CMK (cell line): ENCODE results near the gene LRP1.

ENCODE experiments used
- DNase-seq: peaks from one replicate; pipeline ENCODE4 v3.0.0-alpha.2; 2010; ENCODE audit warnings: low read depth

The LRP1 gene

GRCh38 chr12:57194253-57194652 lies 66.0 kb downstream of the LRP1 start:
- no peak for DNase-seq

- DNase-seq: no peak
These were observed 66.9 kb downstream of the LRP1 start for GRCh38 chr12:57195186-57195585.

- DNase-seq: no peak
These were observed 67.5 kb downstream of the LRP1 start for GRCh38 chr12:57195611-57196371.

DNA sequence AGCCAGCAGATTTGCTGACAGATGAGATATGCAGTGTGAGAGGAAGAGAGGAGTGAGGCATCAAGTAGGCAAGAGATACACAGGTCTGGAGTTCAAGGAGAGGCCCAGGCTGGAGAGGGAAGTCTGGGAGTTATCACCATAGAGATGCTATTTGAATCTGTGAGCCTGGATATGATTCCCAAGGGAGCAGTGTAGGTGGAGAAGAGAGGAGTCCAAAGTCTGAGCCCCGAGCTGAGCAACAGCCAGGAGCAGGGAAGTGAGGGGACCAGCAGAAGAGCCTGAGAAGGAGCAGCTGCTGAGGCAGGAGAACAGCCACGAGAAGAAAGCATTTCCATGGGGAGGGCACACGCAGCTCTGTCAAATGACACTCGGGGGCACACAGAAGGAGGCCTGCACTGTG lies 68.2 kb downstream of the LRP1 start:
- DNase-seq: no peak

DNA sequence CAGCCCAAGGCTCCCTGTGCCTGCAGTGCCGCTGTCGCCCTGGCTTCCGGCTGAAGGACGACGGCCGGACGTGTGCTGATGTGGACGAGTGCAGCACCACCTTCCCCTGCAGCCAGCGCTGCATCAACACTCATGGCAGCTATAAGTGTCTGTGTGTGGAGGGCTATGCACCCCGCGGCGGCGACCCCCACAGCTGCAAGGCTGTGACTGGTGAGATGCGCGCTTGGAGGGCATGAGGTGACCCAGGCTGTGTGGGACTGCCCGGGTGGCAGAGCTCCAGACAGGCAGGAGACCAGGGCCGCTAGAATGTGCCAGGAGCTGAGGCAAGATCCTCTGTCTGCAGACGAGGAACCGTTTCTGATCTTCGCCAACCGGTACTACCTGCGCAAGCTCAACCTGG lies 68.7 kb downstream of the LRP1 start:
- DNase-seq: no peak

GRCh38 chr12:57198329-57198728 lies 70.0 kb downstream of the LRP1 start:
- no peak for DNase-seq

DNA sequence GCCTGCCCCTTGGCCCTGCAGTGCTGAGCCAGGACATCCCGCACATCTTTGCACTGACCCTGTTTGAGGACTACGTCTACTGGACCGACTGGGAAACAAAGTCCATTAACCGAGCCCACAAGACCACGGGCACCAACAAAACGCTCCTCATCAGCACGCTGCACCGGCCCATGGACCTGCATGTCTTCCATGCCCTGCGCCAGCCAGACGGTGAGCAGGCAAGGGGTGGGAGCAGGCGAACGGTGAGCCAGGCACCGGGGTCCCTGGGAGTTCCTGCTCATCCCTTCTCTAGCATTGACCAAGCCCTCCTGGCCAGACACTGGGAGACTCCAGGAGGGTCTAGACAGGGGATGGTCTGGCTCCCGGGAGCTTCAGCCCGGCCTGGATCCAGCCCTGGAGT lies 70.9 kb downstream of the LRP1 start:
- DNase-seq: no peak

DNA sequence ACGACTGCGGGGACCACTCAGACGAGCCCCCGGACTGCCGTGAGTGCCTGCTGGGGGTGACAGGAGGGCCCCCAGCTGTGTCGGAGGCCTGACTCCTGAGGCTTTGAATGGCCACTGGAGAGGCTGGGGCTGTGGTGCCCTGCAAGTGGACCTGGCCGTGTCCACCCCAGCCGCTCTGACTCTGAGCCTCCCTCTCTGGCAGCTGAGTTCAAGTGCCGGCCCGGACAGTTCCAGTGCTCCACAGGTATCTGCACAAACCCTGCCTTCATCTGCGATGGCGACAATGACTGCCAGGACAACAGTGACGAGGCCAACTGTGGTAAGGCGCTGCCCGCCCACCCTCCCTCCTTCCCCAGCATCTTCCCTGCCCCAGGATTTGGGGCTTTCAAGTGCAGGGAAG lies 72.2 kb downstream of the LRP1 start:
- DNase-seq: no peak

DNA sequence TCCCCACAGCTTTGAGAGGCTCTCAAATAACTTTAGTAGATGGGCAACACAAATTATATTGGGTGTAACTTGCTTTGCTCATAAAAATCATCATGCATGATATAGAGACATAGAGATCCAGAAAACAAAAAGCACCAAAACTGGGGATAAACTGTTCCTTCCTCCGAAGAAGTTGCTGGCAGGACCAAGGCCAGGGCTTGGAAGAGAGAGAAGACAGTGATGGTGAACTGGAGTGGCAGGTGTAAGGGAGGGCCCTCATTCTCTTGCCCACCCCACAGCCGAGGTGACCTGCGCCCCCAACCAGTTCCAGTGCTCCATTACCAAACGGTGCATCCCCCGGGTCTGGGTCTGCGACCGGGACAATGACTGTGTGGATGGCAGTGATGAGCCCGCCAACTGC lies 72.9 kb downstream of the LRP1 start:
- DNase-seq: no peak

DNA sequence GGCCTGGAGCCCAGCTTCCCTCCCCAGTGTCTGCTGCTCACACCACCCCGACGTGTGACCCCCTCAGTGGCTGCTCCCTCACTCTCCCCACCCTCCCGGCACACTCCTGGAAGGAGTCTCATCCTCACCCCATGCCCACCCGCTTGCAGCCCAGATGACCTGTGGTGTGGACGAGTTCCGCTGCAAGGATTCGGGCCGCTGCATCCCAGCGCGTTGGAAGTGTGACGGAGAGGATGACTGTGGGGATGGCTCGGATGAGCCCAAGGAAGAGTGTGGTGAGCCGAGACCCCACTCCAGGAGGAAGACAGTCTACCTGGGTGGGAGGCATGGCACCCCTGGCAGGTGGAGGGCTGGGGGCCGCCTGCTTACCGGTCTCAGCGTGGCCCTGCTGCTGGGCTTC lies 73.3 kb downstream of the LRP1 start:
- no peak for DNase-seq

GRCh38 chr12:57202321-57202720 lies 74.0 kb downstream of the LRP1 start:
- no peak for DNase-seq

DNA sequence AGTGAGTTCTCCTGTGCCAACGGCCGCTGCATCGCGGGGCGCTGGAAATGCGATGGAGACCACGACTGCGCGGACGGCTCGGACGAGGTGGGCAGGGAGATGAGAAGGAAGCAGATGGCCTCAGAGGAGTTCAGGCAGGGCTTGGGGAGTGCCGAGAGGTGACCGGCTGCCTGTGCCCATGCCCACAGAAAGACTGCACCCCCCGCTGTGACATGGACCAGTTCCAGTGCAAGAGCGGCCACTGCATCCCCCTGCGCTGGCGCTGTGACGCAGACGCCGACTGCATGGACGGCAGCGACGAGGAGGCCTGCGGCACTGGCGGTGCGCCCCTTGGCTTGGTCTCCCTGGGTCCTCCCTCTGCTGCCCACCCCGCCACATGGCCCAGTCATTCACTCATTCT lies 74.9 kb downstream of the LRP1 start:
- DNase-seq: no peak

GRCh38 chr12:57203791-57204190 lies 75.5 kb downstream of the LRP1 start:
- no peak for DNase-seq

DNA sequence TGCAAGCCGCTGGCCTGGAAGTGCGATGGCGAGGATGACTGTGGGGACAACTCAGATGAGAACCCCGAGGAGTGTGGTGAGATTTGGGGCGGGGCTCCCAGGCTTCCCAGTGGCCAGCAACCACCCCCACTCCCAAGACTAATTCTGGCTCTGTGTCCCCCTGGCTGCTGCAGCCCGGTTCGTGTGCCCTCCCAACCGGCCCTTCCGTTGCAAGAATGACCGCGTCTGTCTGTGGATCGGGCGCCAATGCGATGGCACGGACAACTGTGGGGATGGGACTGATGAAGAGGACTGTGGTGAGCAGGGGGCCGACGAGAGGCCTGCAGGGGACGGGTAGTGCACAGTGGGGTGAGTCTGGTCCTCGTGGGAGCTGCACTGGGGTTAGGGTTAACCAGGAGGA lies 76.2 kb downstream of the LRP1 start:
- DNase-seq: no peak

DNA sequence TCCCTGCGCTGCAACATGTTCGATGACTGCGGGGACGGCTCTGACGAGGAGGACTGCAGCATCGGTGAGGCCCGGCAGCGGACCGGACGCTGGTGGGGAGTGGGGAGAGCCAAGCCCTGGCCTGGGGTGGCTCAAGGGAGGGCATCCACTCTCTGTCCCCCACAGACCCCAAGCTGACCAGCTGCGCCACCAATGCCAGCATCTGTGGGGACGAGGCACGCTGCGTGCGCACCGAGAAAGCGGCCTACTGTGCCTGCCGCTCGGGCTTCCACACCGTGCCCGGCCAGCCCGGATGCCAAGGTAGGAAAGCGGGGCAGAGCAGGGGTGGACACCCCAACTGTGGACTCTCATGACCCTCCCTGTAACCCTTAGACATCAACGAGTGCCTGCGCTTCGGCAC lies 76.9 kb downstream of the LRP1 start:
- DNase-seq: no peak

GRCh38 chr12:57205931-57206330 lies 77.6 kb downstream of the LRP1 start:
- DNase-seq: no peak

- no peak for DNase-seq
These were observed 79.7 kb downstream of the LRP1 start for GRCh38 chr12:57207731-57208630.

DNA sequence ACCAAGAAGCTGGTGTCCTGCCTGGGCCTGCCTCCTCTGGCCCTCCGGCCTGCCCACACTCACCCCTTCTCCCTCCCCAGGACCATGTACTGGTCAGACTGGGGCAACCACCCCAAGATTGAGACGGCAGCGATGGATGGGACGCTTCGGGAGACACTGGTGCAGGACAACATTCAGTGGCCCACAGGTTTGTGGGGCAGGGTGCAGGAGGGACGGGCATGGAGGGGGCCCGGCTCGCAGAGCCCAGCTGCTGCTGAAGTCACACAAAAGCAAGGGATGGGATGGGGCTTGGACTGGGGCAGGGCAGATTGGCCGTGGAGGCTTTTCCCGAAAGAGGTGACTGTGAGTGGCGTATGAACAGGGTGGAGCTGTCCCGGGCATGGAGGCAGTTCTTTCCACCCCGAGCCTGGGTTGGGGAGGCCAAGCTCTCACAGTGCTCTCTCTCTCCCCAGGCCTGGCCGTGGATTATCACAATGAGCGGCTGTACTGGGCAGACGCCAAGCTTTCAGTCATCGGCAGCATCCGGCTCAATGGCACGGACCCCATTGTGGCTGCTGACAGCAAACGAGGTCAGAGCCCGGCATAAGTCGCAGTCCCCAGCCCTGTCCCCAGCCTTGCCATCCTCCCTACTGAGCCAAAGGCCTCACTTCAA lies 80.5 kb downstream of the LRP1 start:
- no peak for DNase-seq

DNA sequence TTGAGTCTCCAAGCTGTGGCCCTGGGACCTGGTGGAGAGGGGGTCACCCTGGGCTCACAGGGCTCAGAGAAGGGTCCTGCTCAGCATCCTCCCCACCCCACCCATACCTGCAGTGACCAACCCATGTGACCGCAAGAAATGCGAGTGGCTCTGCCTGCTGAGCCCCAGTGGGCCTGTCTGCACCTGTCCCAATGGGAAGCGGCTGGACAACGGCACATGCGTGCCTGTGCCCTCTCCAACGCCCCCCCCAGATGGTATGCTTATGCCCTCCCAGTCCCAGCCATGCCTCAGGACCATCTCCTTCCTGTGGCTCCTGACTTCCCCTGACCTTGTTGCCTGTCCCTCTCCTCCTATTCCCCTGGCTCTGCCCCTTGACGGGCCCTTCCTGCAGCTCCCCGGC lies 81.6 kb downstream of the LRP1 start:
- DNase-seq: no peak

GRCh38 chr12:57210461-57210860 lies 82.2 kb downstream of the LRP1 start:
- DNase-seq: no peak

DNA sequence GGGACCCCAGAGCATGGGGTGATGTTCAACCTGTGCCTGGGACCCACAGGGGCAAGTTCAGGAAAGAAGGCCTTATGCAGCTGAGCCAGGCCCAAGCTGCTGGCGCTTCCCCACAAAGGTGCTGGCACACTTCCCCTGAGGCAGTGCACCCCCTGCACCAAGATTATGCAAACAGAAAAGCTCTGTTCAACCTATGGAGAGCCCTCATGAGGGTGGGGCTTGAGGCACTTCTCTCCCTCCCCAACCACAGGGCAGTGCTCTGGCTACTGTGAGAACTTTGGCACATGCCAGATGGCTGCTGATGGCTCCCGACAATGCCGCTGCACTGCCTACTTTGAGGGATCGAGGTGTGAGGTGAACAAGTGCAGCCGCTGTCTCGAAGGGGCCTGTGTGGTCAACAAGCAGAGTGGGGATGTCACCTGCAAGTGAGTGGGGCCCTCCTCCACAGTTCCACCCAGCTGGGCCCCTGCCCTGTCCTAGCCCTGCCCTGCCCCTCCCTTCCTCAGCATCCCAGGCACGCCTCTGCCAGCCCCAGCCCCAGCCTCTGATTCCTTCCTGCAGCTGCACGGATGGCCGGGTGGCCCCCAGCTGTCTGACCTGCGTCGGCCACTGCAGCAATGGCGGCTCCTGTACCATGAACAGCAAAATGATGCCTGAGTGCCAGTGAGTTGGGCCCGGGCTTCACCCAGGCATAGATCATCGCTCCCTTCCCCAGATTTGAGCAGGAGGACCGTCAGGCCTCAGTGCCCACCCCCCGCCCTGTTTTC lies 82.8 kb downstream of the LRP1 start:
- no peak for DNase-seq
